Right lobe of liver (tissue), 6 donors: ENCODE measurements around the gene HNRNPU. TPM values are rescaled to one million over a fixed set of nuclear protein-coding genes. Genes with fewer than 3 reads are reported as not detected.

ENCODE experiments used
- ATAC-seq, 4 donors: fragments of 200-7000 bp; cut with Tn5 transposase; one replicate each; pipeline ENCODE4 v1.9.1; 2020; ENCODE audit warnings: mild to moderate bottlenecking in 4 of 4, moderate library complexity in 4 of 4
- DNase-seq, 3 donors: peaks; one replicate each; pipeline ENCODE4 v3.0.0-alpha.2; 2020
- H3K27ac ChIP-seq, 3 donors: fragments of 200-600 bp; one replicate each; pipeline ENCODE4 v1.8.0; 2022
- H3K27me3 ChIP-seq, 2 donors: fragments of 200-600 bp; one replicate each; pipeline ENCODE4 v1.8.0; 2022
- H3K36me3 ChIP-seq, 4 donors: fragments of 200-600 bp; sonication (generic) in 1 of 4; one replicate each; pipeline versions ENCODE4 v1.5.1 to v1.8.0; 2017 to 2022; ENCODE audit warnings: control low read depth in 1 of 4
- H3K4me1 ChIP-seq, 4 donors: fragments of 200-600 bp; sonication (generic) in 1 of 4; one replicate each; pipeline versions ENCODE4 v1.5.1 to v1.8.0; 2017 to 2022; ENCODE audit warnings: control low read depth in 1 of 4
- H3K4me3 ChIP-seq, 3 donors: fragments of 200-600 bp; one replicate each; pipeline ENCODE4 v1.8.0; 2022
- H3K9me3 ChIP-seq, 4 donors: fragments of 200-600 bp; sonication (generic) in 1 of 4; one replicate each; pipeline versions ENCODE4 v1.5.1 to v1.8.0; 2017 to 2022; ENCODE audit warnings: control low read depth in 1 of 4
- CTCF ChIP-seq, 4 donors: fragments of 200-600 bp in 3 of 4; fragments of 450-650 bp in 1 of 4; IDR thresholded peaks; one replicate each; pipeline versions ENCODE4 v1.5.1 to v1.8.0; 2016 to 2022; ENCODE audit warnings: antibody characterized with exemption in 4 of 4, mild to moderate bottlenecking in 2 of 4
- POLR2A ChIP-seq: fragments of 450-650 bp; IDR thresholded peaks from one replicate; pipeline ENCODE4 v1.6.1; 2017; ENCODE audit warnings: antibody characterized with exemption, mild to moderate bottlenecking
- WGBS: methylation state at CpG from one replicate; pipeline ENCODE4 v1.1.6; 2018; ENCODE audit warnings: low coverage, low lambda C conversion rate; ENCODE audit not compliant: insufficient coverage; ENCODE audit errors: missing lambda C conversion rate; 5-methylcytosine and 5-hydroxymethylcytosine counted together
- intact Hi-C, 2 donors: fragments of 100-400 bp; cut with DNase I; formaldehyde crosslinking; loops; one replicate each; pipeline versions ENCODE4 v1.11.2 to v1.14.1; 2022
- total RNA-seq, 6 experiments: library from RNA; depleted of rRNA in 2 of 6; stranded (reverse); fragments of >200 nt in 2 of 6; fragmentation: NEBNext Ultra II Directional in 3 of 6; extraction: Animal tissue kit (Norgen Biotek cat#: 25700) in 3 of 6; gene quantifications; one replicate each; pipeline versions ENCODE4 v1.1.0 to v1.2.4, GENCODE V29; 2016 to 2023
- donor health status: DM: no; HTN: yes; CAD: no.
- donor health status: DM: no; HTN: no; CAD: no.
- donor health status: DM: no; HTN: no; CAD: no.
- donor health status: DM: no; HTN: yes; CAD: no.
- donor health status: DM: no; HTN: yes; CAD: no.

HNRNPU gene
- total RNA-seq, 6 experiments from 2014 or later: 73.3 to 183 (median 121) TPM

- Histone ChIP-seq H3K27ac (peak overlapping the region; percentile 99 to 100 (median 100)), H3K36me3 (peaks cover 0 to 38% (median 27%) of the 10 kb centered on the region in 4 donors), H3K27me3 (no peaks in the 10 kb centered on the region), H3K4me3 (peak overlapping the region; percentile 80 to 90 (median 87)), H3K4me1 (peaks cover 0 to 35% (median 10%) of the 10 kb centered on the region in 4 donors), H3K9me3 (no peaks in the 10 kb centered on the region)
- TF ChIP-seq POLR2A: no peak
- no peak for TF ChIP-seq CTCF (IDR thresholded peaks at IDR 0.05)
- intact Hi-C loops: no loop called here
- under 1% methylated on average over 7 of the region's 7 CpGs for WGBS
- ATAC-seq: no peak
- no peak for DNase-seq
These were observed 2.0 kb downstream of the HNRNPU start for GRCh38 chr1:244862354-244862698.

GRCh38 chr1:244861683-244862082 is 2.7 kb downstream of the HNRNPU start:
- Histone ChIP-seq H3K4me3 (peak overlapping the region; percentile 80 to 90 (median 87)), H3K27ac (peak overlapping the region; percentile 99 to 100 (median 100)), H3K27me3 (no peaks in the 10 kb centered on the region), H3K4me1 (peaks cover 0 to 35% (median 10%) of the 10 kb centered on the region in 4 donors), H3K36me3 (peaks cover 0 to 45% (median 30%) of the 10 kb centered on the region in 4 donors), H3K9me3 (no peaks in the 10 kb centered on the region)
- no peak for ATAC-seq
- no peak for DNase-seq
- intact Hi-C loops: no loop called here
- 2% methylated on average over 2 of the region's 2 CpGs for WGBS
- TF ChIP-seq POLR2A: no peak
- TF ChIP-seq CTCF (IDR thresholded peaks at IDR 0.05): no peak

- intact Hi-C loops: no loop called here
- H3K27ac ChIP-seq: peak overlapping the region; percentile 2 to 100 (median 99)
- no peak for TF ChIP-seq POLR2A
- WGBS: 3% methylated on average over 2 of the region's 2 CpGs
- peaks cover 0 to 51% (median 33%) of the 10 kb centered on the region in 4 donors for H3K36me3 ChIP-seq
- H3K4me1 ChIP-seq: peaks cover 0 to 35% (median 10%) of the 10 kb centered on the region in 4 donors
- no peaks in the 10 kb centered on the region for H3K9me3 ChIP-seq
- H3K4me3 ChIP-seq: peak overlapping the region; percentile 80 to 90 (median 87)
- H3K27me3 ChIP-seq: no peaks in the 10 kb centered on the region
- ATAC-seq: no peak
- DNase-seq: no peak
These were observed 3.3 kb downstream of the HNRNPU start for GRCh38 chr1:244860914-244861610.

- H3K36me3 ChIP-seq: peaks cover 0 to 61% (median 38%) of the 10 kb centered on the region in 4 donors
- no peaks in the 10 kb centered on the region for H3K9me3 ChIP-seq
- ATAC-seq: no peak
- WGBS: 42% methylated on average over 8 of the region's 9 CpGs
- no peaks in the 10 kb centered on the region for H3K27me3 ChIP-seq
- TF ChIP-seq POLR2A (no peak), CTCF (IDR thresholded peaks at IDR 0.05) (no peak)
- no peak for DNase-seq
- no peak overlapping the region for H3K27ac ChIP-seq
- no peak overlapping the region for H3K4me3 ChIP-seq
- intact Hi-C loops: no loop called here
- peaks cover 0 to 27% (median 10%) of the 10 kb centered on the region in 4 donors for H3K4me1 ChIP-seq
These were observed 4.3 kb downstream of the HNRNPU start for GRCh38 chr1:244860078-244860477.

- no peak for DNase-seq
- 70% methylated on average over 1 of the region's 1 CpG for WGBS
- Histone ChIP-seq H3K9me3 (no peaks in the 10 kb centered on the region), H3K4me1 (peaks cover 0 to 36% (median 10%) of the 10 kb centered on the region in 4 donors), H3K27ac (no peak overlapping the region), H3K27me3 (no peaks in the 10 kb centered on the region), H3K4me3 (no peak overlapping the region), H3K36me3 (peaks cover 0 to 78% (median 45%) of the 10 kb centered on the region in 4 donors)
- TF ChIP-seq POLR2A: no peak
- TF ChIP-seq CTCF (IDR thresholded peaks at IDR 0.05): no peak
- ATAC-seq: no peak
- intact Hi-C loops: no loop called here
These were observed 6.0 kb downstream of the HNRNPU start for GRCh38 chr1:244858357-244858756.
